Esophagus muscularis mucosa (tissue), 4 donors: ENCODE data around the gene NRSN2.

Experiments used
- CTCF ChIP-seq, 3 experiments: fragments of 200-600 bp in 2 of 3; fragments of 450-650 bp in 1 of 3; sonication (generic) in 2 of 3; IDR thresholded peaks; one replicate each; pipeline ENCODE4 v1.5.1; 2017 to 2019; ENCODE audit warnings: antibody characterized with exemption in 3 of 3, mild to moderate bottlenecking in 2 of 3, moderate library complexity in 1 of 3
- EP300 ChIP-seq: sonication (generic); formaldehyde crosslinking; IDR thresholded peaks from one replicate; pipeline ENCODE4 v1.6.1; 2017; ENCODE audit warnings: antibody characterized with exemption
- POLR2A ChIP-seq: fragments of 450-650 bp; IDR thresholded peaks from one replicate; pipeline ENCODE4 v1.6.1; 2017; ENCODE audit warnings: antibody characterized with exemption, moderate library complexity, mild to moderate bottlenecking, low read depth
- POLR2AphosphoS5 ChIP-seq, 2 donors: sonication (generic); formaldehyde crosslinking; IDR thresholded peaks; one replicate each; pipeline ENCODE4 v1.6.1; 2017; ENCODE audit warnings: antibody characterized with exemption in 2 of 2

- TF ChIP-seq CTCF (IDR thresholded peaks at IDR 0.05) (no peak), EP300 (no peak), POLR2AphosphoS5 (IDR thresholded peaks at IDR 0.05) (no peak), POLR2A (no peak)
Observed at GRCh38 chr20:389220-389619, 42.3 kb downstream of the NRSN2 start.
